ENCODE data around the gene SMIM10L2A.

DNA sequence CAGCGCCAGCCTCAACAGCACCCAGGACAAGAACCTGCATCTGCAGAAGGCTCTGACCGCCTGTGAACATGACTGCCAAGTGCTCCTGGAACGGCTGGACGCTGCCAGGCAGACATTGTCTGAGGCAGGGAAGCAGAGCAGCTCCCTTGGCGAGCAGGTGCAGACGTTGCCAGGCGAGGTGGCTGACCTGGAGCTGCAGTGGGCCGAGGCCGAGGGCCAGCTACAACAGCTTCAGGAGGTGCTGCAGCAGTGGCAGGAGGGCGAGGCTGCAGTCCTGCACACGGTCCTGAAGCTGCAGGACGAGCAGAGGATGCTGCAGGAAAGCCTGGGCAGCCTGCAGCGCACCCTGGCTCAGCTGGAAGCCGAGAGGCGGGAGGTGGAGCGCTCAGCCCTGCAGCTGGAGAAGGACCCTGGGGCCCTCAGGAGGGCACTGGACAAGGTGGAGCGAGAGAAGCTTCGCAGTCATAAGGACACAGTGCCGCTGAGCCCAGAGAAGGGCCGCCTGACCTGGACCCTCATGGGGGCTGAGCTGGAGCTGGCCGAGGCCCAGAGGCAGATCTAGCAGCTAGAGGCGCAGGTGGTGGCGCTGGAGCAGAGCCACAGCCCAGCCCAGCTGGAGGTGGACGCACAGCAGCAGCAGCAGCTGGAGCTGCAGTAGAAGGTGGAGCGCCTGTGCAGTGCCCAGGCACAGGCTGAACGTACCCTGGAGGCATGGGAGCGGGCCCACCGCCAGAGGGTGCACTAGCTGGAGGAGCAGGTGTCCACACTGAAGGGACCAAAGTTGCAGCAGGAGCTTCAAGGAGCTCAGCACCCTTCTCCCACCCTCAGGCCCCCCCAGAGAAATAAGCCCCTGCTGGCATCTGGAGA lies 16.4 kb downstream of the SMIM10L2A start:
- TF ChIP-seq CTCF (tag by site-specific recombination; IDR thresholded peaks at IDR 0.05) (no peak), ZNF132 (tag by site-specific recombination; IDR thresholded peaks at IDR 0.05; ENCODE audit: borderline replicate concordance) (no peak), KLF1 (tag by site-specific recombination; IDR thresholded peaks at IDR 0.05) (no peak), ZBTB7A (tag by site-specific recombination; IDR thresholded peaks at IDR 0.05; ENCODE audit: low read depth) (no peak), ZNF626 (tag by site-specific recombination; IDR thresholded peaks at IDR 0.05) (no peak)
- TF ChIP-seq, protein P1, sequence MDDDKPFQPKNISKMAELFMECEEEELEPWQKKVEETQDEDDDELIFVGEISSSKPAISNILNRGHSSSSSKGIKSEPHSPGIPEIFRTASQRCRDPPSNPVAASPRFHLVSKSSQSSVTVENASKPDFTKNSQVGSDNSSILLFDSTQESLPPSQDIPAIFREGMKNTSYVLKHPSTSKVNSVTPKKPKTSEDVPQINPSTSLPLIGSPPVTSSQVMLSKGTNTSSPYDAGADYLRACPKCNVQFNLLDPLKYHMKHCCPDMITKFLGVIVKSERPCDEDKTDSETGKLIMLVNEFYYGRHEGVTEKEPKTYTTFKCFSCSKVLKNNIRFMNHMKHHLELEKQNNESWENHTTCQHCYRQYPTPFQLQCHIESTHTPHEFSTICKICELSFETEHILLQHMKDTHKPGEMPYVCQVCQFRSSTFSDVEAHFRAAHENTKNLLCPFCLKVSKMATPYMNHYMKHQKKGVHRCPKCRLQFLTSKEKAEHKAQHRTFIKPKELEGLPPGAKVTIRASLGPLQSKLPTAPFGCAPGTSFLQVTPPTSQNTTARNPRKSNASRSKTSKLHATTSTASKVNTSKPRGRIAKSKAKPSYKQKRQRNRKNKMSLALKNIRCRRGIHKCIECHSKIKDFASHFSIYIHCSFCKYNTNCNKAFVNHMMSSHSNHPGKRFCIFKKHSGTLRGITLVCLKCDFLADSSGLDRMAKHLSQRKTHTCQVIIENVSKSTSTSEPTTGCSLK (tag by site-specific recombination; IDR thresholded peaks at IDR 0.05), result no peak

Data from HEK293 (cell line).